Spleen (tissue), 7 donors: ENCODE data around the gene HDAC4.
A peak's percentile ranks its signal among the peaks of the same experiment; 100 is the strongest.

ENCODE experiments used
- CTCF ChIP-seq, 11 experiments: fragments of 200-600 bp in 7 of 11; fragments of 450-650 bp in 4 of 11; sonication (generic) in 4 of 11; IDR thresholded peaks in 8 of 11; conservative IDR thresholded peaks in 3 of 11; 1 replicate in 7 of 11; 2 replicates in 4 of 11; pipeline versions ENCODE4 v1.4.0 to v1.8.0; 2016 to 2021; ENCODE audit warnings: antibody characterized with exemption in 11 of 11, inconsistent platforms in 4 of 11, mild to moderate bottlenecking in 1 of 11
- POLR2A ChIP-seq, 3 donors: fragments of 450-650 bp; IDR thresholded peaks; one replicate each; pipeline ENCODE4 v1.5.1; 2017; ENCODE audit warnings: antibody characterized with exemption in 3 of 3, mild to moderate bottlenecking in 1 of 3
- POLR2AphosphoS5 ChIP-seq, 3 donors: sonication (generic); formaldehyde crosslinking; IDR thresholded peaks; one replicate each; pipeline ENCODE4 v1.5.1; 2017; ENCODE audit warnings: antibody characterized with exemption in 3 of 3
- donor health status: DM: no; HTN: no; CAD: no; lungs with moderate emphysema.
- donor health status: DM: no; HTN: no; CAD: no.
- donor health status: DM: no; HTN: no; CAD: no.

GRCh38 chr2:239331560-239331959, 69.3 kb downstream of the HDAC4 start:
- TF ChIP-seq CTCF (IDR thresholded peaks at IDR 0.05 in 8 of 11, conservative IDR thresholded peaks at IDR 0.05 in 3 of 11) (no peak), POLR2A (IDR thresholded peaks at IDR 0.05) (no peak), POLR2AphosphoS5 (IDR thresholded peaks at IDR 0.05) (peak in 2 of 3 donors; percentile 24 to 28)
